Adipocyte (in vitro differentiated cells): ENCODE measurements around the gene OMD.

Source experiments
- DNase-seq: peaks from one replicate; pipeline ENCODE4 v3.0.0-alpha.2; 2015; ENCODE audit warnings: low read depth
- H3K27me3 ChIP-seq: replicated peaks from 2 replicates; pipeline ENCODE4 v1.7.0; 2013; ENCODE audit warnings: mild to moderate bottlenecking, low read length, moderate library complexity; ENCODE audit not compliant: control insufficient read depth, insufficient read depth
- H3K36me3 ChIP-seq: 2 replicates; pipeline ENCODE4 v1.7.0; 2013; ENCODE audit warnings: low read length, mild to moderate bottlenecking, moderate library complexity; ENCODE audit not compliant: control insufficient read depth, insufficient read depth, severe bottlenecking
- H3K4me1 ChIP-seq: 2 replicates; pipeline ENCODE4 v1.7.0; 2013; ENCODE audit warnings: mild to moderate bottlenecking, low read length, moderate library complexity; ENCODE audit not compliant: control insufficient read depth, insufficient read depth
- H3K4me3 ChIP-seq: 2 replicates; pipeline ENCODE4 v1.7.0; 2013; ENCODE audit warnings: mild to moderate bottlenecking, low read length, moderate library complexity
- H3K9ac ChIP-seq: 2 replicates; pipeline ENCODE4 v1.7.0; 2013; ENCODE audit warnings: mild to moderate bottlenecking, low read length, moderate library complexity
- H3K9me3 ChIP-seq: 2 replicates; pipeline ENCODE4 v1.7.0; 2013; ENCODE audit warnings: mild to moderate bottlenecking, low read length, moderate library complexity; ENCODE audit not compliant: control insufficient read depth

OMD gene, protein sequence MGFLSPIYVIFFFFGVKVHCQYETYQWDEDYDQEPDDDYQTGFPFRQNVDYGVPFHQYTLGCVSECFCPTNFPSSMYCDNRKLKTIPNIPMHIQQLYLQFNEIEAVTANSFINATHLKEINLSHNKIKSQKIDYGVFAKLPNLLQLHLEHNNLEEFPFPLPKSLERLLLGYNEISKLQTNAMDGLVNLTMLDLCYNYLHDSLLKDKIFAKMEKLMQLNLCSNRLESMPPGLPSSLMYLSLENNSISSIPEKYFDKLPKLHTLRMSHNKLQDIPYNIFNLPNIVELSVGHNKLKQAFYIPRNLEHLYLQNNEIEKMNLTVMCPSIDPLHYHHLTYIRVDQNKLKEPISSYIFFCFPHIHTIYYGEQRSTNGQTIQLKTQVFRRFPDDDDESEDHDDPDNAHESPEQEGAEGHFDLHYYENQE

DNA sequence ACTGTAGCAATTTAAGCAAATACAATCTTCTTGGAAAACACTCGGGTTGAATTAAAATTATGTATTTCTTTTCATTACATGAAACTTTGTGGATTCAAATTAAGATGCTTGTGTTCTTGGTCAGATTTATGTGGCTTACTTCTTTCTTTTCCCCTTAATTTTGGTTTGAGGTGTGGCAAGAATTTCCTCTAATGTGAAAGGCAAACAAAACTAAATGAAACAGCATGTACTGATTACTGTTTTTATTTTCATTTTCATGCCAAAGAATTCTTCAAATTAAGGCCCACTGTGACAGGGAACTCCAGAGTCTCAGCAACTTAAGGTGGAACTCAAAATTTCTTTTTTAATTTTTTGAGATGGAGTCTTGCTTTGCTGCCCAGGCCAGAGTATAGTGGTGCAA lies at the start of gene OMD:
Gene OMD (minus strand): TSS at position 132 of the 400 bp plus-strand sequence. CDS start 6,913 bp downstream, outside the sequence.
- H3K9ac ChIP-seq, result peak within 1 kb of the TSS; percentile 89
- peak; percentile 86 for DNase-seq
- peaks cover 34% of the 10 kb centered on the region for H3K4me1 ChIP-seq
- H3K4me3 ChIP-seq, result peak within 1 kb of the TSS; percentile 79
- H3K9me3 ChIP-seq, result no peaks in the 10 kb centered on the region
- H3K27me3 ChIP-seq, result no peaks in the 10 kb centered on the region
- H3K36me3 ChIP-seq, result no peaks in the 10 kb centered on the region

DNA sequence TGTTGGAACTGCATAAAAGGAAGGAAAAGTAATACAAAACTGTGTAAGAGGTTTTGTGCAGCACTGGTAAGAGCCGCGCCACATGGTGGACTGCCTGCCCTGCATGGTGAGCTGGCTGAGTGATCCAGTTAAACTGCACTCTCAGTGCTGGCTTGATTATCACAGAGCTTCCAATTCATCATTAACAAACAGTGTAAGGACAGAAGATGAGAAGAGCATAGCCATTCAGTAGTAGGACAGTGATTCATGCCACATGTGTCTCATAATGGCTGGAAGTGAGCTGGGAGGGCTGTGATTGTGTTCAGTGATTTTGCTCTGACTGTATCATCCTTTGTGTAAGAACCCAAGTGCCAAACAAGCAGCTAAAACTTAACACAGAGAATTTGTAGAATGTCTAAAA lies 43.9 kb upstream of the OMD start:
- no peak overlapping the region for H3K4me3 ChIP-seq
- no peak for DNase-seq
- no peaks in the 10 kb centered on the region for H3K36me3 ChIP-seq
- no peaks in the 10 kb centered on the region for H3K9me3 ChIP-seq
- peaks cover 38% of the 10 kb centered on the region for H3K4me1 ChIP-seq
- H3K27me3 ChIP-seq, result no peaks in the 10 kb centered on the region
- H3K9ac ChIP-seq, result no peak overlapping the region

GRCh38 chr9:92467511-92467910 lies 43.2 kb upstream of the OMD start:
- H3K4me3 ChIP-seq, result no peak overlapping the region
- no peaks in the 10 kb centered on the region for H3K36me3 ChIP-seq

DNA sequence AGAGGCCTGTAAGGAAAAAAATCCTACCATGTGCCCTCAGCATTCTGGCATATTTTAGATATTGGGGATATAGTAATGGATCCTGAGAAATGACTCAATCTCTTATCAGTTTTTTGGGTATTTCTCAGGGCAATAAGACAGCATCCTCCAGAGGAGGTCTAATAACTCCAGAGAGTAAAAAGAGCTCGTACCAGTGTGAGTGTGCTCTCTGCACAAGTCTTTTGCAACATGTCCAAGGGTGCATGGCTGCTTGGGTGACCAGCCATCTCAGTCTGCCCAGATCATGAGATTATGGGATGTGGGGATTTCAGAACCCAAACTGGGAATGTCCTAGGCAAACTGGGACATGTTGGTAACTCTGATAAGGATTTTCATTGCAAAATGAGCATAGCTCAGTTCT lies 42.8 kb upstream of the OMD start:
- DNase-seq, result no peak
- Histone ChIP-seq H3K9ac (no peak overlapping the region), H3K9me3 (no peaks in the 10 kb centered on the region), H3K4me3 (no peak overlapping the region), H3K36me3 (no peaks in the 10 kb centered on the region), H3K4me1 (peaks cover 42% of the 10 kb centered on the region), H3K27me3 (no peaks in the 10 kb centered on the region)

More at GRCh38 chr9:92467511-92467910, 43.2 kb upstream of the OMD start:
- DNase-seq, result no peak
- Histone ChIP-seq H3K9ac (no peak overlapping the region), H3K27me3 (no peaks in the 10 kb centered on the region), H3K9me3 (no peaks in the 10 kb centered on the region), H3K4me1 (peaks cover 42% of the 10 kb centered on the region)

GRCh38 chr9:92463984-92464383 lies 39.7 kb upstream of the OMD start:
- peak; percentile 81 for DNase-seq
- no peaks in the 10 kb centered on the region for H3K9me3 ChIP-seq
- peak overlapping the region; percentile 80 for H3K9ac ChIP-seq

GRCh38 chr9:92463387-92463786 lies 39.1 kb upstream of the OMD start:
- DNase-seq, result no peak
- H3K4me1 ChIP-seq, result peaks cover 39% of the 10 kb centered on the region
- peak overlapping the region; percentile 65 for H3K4me3 ChIP-seq
- no peaks in the 10 kb centered on the region for H3K9me3 ChIP-seq
- peak overlapping the region; percentile 80 for H3K9ac ChIP-seq
- H3K36me3 ChIP-seq, result no peaks in the 10 kb centered on the region
- no peaks in the 10 kb centered on the region for H3K27me3 ChIP-seq

More at GRCh38 chr9:92463984-92464383, 39.7 kb upstream of the OMD start:
- H3K4me1 ChIP-seq, result peaks cover 42% of the 10 kb centered on the region
- H3K27me3 ChIP-seq, result no peaks in the 10 kb centered on the region
- H3K36me3 ChIP-seq, result no peaks in the 10 kb centered on the region
- H3K4me3 ChIP-seq, result peak overlapping the region; percentile 65

GRCh38 chr9:92457576-92457975 lies 33.3 kb upstream of the OMD start:
- no peak overlapping the region for H3K4me3 ChIP-seq
- peak overlapping the region; percentile 56 for H3K9ac ChIP-seq
- H3K27me3 ChIP-seq, result no peaks in the 10 kb centered on the region
- H3K9me3 ChIP-seq, result no peaks in the 10 kb centered on the region
- DNase-seq, result no peak
- no peaks in the 10 kb centered on the region for H3K36me3 ChIP-seq
- peaks cover 12% of the 10 kb centered on the region for H3K4me1 ChIP-seq

GRCh38 chr9:92455217-92455616 lies 30.9 kb upstream of the OMD start:
- H3K9ac ChIP-seq, result no peak overlapping the region
- no peaks in the 10 kb centered on the region for H3K27me3 ChIP-seq
- H3K4me3 ChIP-seq, result no peak overlapping the region
- peaks cover 12% of the 10 kb centered on the region for H3K4me1 ChIP-seq
- DNase-seq, result peak; percentile 4
- no peaks in the 10 kb centered on the region for H3K36me3 ChIP-seq
- H3K9me3 ChIP-seq, result no peaks in the 10 kb centered on the region

DNA sequence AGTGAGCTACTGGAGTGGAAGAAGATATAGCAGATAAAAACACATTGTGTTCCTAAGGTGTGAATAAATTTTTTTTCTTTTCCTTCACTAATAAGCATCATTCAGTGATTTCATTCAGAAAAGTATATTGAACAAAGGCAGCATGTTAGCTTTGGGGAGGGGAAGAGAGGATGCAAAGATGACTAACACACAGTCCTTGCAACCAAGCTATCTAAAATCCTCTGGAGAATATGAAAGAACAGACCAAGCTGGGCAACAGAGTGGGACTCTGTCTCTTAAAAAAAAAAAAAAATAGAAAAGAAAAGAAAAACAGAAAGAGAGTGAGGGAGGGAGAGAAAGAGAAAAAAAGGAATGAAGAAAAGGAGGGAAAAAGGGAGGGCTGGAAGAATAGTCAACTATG lies 22.3 kb upstream of the OMD start:
- Histone ChIP-seq H3K9ac (no peak overlapping the region), H3K27me3 (no peaks in the 10 kb centered on the region), H3K4me1 (peaks cover 8% of the 10 kb centered on the region), H3K36me3 (no peaks in the 10 kb centered on the region), H3K9me3 (no peaks in the 10 kb centered on the region), H3K4me3 (no peak overlapping the region)
- DNase-seq, result no peak

GRCh38 chr9:92444841-92445240 lies 20.6 kb upstream of the OMD start:
- no peak for DNase-seq
- no peaks in the 10 kb centered on the region for H3K27me3 ChIP-seq
- H3K36me3 ChIP-seq, result no peaks in the 10 kb centered on the region
- H3K4me3 ChIP-seq, result no peak overlapping the region
- H3K9ac ChIP-seq, result no peak overlapping the region
- no peaks in the 10 kb centered on the region for H3K9me3 ChIP-seq
- H3K4me1 ChIP-seq, result peaks cover 10% of the 10 kb centered on the region

- no peaks in the 10 kb centered on the region for H3K27me3 ChIP-seq
- H3K4me3 ChIP-seq, result no peak overlapping the region
- no peaks in the 10 kb centered on the region for H3K9me3 ChIP-seq
- DNase-seq, result no peak
- H3K4me1 ChIP-seq, result peaks cover 9% of the 10 kb centered on the region
- no peak overlapping the region for H3K9ac ChIP-seq
- no peaks in the 10 kb centered on the region for H3K36me3 ChIP-seq
Observed at GRCh38 chr9:92440751-92441046, 16.4 kb upstream of the OMD start.
